Coronary artery (tissue), 2 donors: ENCODE results near the gene ARHGDIB.
A peak's percentile ranks its signal among the peaks of the same experiment; 100 is the strongest.

Experiments
- DNase-seq: peaks from one replicate; pipeline ENCODE4 v3.0.0-alpha.2; 2017; ENCODE audit warnings: low spot score
- H3K27ac ChIP-seq, 2 donors: fragments of 200-600 bp; sonication (generic); one replicate each; pipeline ENCODE4 v1.5.1; 2016 to 2019
- H3K4me3 ChIP-seq: fragments of 200-600 bp; sonication (generic); 2 replicates; pipeline ENCODE4 v1.5.1; 2016; ENCODE audit warnings: mild to moderate bottlenecking, moderate library complexity
- CTCF ChIP-seq: fragments of 200-600 bp; sonication (generic); IDR thresholded peaks from one replicate; pipeline ENCODE4 v1.5.1; 2019; ENCODE audit warnings: antibody characterized with exemption

ARHGDIB gene

GRCh38 chr12:14999695-15000365, 38.4 kb upstream of the ARHGDIB start:
- no peak for TF ChIP-seq CTCF
- DNase-seq: no peak
- no peak overlapping the region for H3K4me3 ChIP-seq
- no peak overlapping the region for H3K27ac ChIP-seq

- no peak overlapping the region for H3K27ac ChIP-seq
- TF ChIP-seq CTCF: no peak
- DNase-seq: no peak
- no peak overlapping the region for H3K4me3 ChIP-seq
Observed at GRCh38 chr12:14999021-14999694, 37.8 kb upstream of the ARHGDIB start.

- no peak for DNase-seq
- no peak overlapping the region for H3K27ac ChIP-seq
- TF ChIP-seq CTCF: no peak
- no peak overlapping the region for H3K4me3 ChIP-seq
Observed at GRCh38 chr12:14997998-14998397, 36.6 kb upstream of the ARHGDIB start.

- H3K27ac ChIP-seq: peak overlapping the region in 1 of 2 donors; percentile 5
- H3K4me3 ChIP-seq: no peak overlapping the region
- no peak for DNase-seq
- TF ChIP-seq CTCF: peak; percentile 44
Observed at GRCh38 chr12:14995583-14996425, 34.4 kb upstream of the ARHGDIB start.

GRCh38 chr12:14994610-14995009, 33.2 kb upstream of the ARHGDIB start:
- H3K27ac ChIP-seq: no peak overlapping the region
- DNase-seq: no peak
- TF ChIP-seq CTCF: no peak
- no peak overlapping the region for H3K4me3 ChIP-seq

- Histone ChIP-seq H3K27ac (peak overlapping the region in 1 of 2 donors; percentile 19), H3K4me3 (no peak overlapping the region)
- no peak for DNase-seq
- TF ChIP-seq CTCF: no peak
Observed at GRCh38 chr12:14993537-14994266, 32.3 kb upstream of the ARHGDIB start.
